ENCODE measurements around the gene MBP. TPM values are rescaled to one million over a fixed set of nuclear protein-coding genes. Genes with fewer than 3 reads are reported as not detected.
A peak's percentile ranks its signal among the peaks of the same experiment; 100 is the strongest.

The MBP gene
- total RNA-seq, 2 experiments from 2014 or later = 47.0 to 65.7 TPM

GRCh38 chr18:77150588-77150987 lies 18.0 kb upstream of the MBP start:
- Mint-ChIP-seq H3K27ac (no peak overlapping the region), H3K4me3 (no peak overlapping the region), H3K27me3 (no peaks in the 10 kb centered on the region), H3K9me3 (ENCODE audit: low read depth) (no peaks in the 10 kb centered on the region), H3K36me3 (ENCODE audit: low read depth) (no peaks in the 10 kb centered on the region), H3K4me1 (peaks cover 34% of the 10 kb centered on the region)
- ChIA-PET POLR2A (no interaction called here), CTCF (interaction anchor here (0.7 to 1.1 kb wide), 4 partner anchors 16 to 667 kb away, joined by 3 to 4 read pairs (median 4); no protein-coding TSS in a partner anchor)
- DNase-seq (no peak), ATAC-seq (no peak)
- intact Hi-C loops (cut with DNase I, micrococcal nuclease) = no loop called here

- H3K36me3 Mint-ChIP-seq (ENCODE audit: low read depth) = peaks cover 6% of the 10 kb centered on the region
- POLR2A ChIA-PET = no interaction called here
- peak; percentile 43 for DNase-seq
Measured at GRCh38 chr18:77148289-77148688, 15.7 kb upstream of the MBP start.

DNA sequence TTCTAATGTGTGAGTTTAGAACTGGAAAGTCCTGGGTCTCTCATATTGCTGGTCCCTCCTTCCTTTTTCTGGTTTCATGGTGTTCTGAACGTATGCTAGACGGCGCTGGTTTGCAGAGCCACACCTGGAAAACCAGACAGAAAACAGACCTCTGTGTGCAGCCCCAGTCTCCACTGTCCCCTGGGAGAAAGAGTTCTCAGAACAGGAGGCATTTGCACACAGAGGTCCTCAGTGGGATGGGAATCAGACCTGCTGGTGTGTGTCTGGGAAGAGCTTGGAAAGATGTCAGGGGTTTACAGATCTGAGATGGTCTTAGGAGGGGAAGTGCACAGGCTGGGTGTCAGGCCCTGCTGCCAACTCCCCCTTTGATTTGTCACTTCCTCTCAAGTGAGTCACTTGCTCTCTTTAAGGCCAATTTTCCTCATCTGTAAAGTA lies 14.9 kb upstream of the MBP start:
- Mint-ChIP-seq H3K4me1 (peaks cover 43% of the 10 kb centered on the region), H3K27me3 (no peaks in the 10 kb centered on the region), H3K9me3 (ENCODE audit: low read depth) (peaks cover 18% of the 10 kb centered on the region), H3K27ac (peak overlapping the region; percentile 84), H3K4me3 (peak overlapping the region; percentile 33), H3K36me3 (ENCODE audit: low read depth) (peaks cover 12% of the 10 kb centered on the region)
- intact Hi-C loops (cut with DNase I, micrococcal nuclease) = loop anchor here in 1 of 2 experiments (5.0 kb wide), 1 partner anchor 145 kb away; no protein-coding TSS in a partner anchor
- ChIA-PET CTCF (interaction anchor here (1.0 to 1.2 kb wide), 3 partner anchors 10 to 22 kb away, joined by 3 read pairs; partner anchors contain the start of gene MBP), POLR2A (no interaction called here)
- ATAC-seq = peak; percentile 89
- DNase-seq = peak; percentile 46

More at GRCh38 chr18:77148289-77148688, 15.7 kb upstream of the MBP start:
- peak; percentile 27 for ATAC-seq
- intact Hi-C loops (cut with DNase I, micrococcal nuclease) = loop anchor here in 1 of 2 experiments (5.0 kb wide), 1 partner anchor 146 kb away; no protein-coding TSS in a partner anchor
- Mint-ChIP-seq H3K9me3 (ENCODE audit: low read depth) (peaks cover 13% of the 10 kb centered on the region), H3K4me1 (peaks cover 43% of the 10 kb centered on the region), H3K27ac (no peak overlapping the region), H3K4me3 (no peak overlapping the region), H3K27me3 (no peaks in the 10 kb centered on the region)
- CTCF ChIA-PET = interaction anchor here (0.7 kb wide), 1 partner anchor 422 kb away, joined by 3 read pairs; no protein-coding TSS in a partner anchor

DNA sequence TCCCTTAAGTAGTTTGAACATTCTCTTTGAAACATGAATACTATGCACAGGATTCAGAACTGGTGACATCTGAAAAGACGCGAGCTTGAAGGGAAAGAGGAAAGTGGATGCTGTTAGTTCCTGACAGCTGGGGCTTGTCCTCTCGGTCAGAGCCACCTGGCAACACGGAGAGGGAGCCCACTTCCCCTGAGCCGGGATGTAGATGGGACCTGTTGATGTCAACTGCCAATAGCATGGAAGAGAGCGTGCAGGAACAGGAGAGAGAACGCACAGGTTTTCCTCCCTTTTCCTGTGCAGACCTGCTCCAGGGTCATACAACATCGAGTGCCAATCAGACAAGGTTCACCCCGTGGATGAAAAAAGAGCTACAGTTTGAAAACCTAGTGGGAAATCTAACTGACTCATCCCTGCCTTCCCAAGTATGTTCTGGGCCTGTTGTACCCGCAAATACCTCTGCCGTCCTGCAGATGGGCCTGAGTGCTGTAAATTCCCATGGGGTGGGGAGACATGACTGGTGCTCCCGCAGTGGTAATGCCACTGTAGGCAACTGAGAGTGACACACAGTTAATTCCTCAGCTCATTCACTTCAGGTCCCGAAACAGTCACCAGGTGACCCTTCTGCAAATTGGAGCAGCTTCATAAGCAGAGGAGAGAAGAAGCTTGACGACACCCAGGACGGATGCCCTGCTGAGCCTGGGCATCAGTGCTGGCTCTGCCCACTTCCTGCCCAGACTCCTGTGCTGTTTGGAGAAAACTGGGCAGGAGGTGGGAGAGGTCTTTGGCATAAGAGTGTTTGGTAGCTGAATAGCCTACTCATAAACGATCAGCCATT lies 13.9 kb upstream of the MBP start:
- POLR2A ChIA-PET = no interaction called here
- CTCF ChIA-PET = interaction anchor here (0.6 to 1.2 kb wide), 5 partner anchors 11 to 28 kb away, joined by 3 to 4 read pairs (median 3); partner anchors contain the start of gene MBP
- Mint-ChIP-seq H3K27me3 (no peaks in the 10 kb centered on the region), H3K9me3 (ENCODE audit: low read depth) (peaks cover 20% of the 10 kb centered on the region), H3K4me1 (peaks cover 48% of the 10 kb centered on the region), H3K36me3 (ENCODE audit: low read depth) (peaks cover 16% of the 10 kb centered on the region), H3K4me3 (no peak overlapping the region), H3K27ac (no peak overlapping the region)
- no peak for ATAC-seq
- DNase-seq = no peak
- intact Hi-C loops (cut with DNase I, micrococcal nuclease) = loop anchor here in 1 of 2 experiments (5.0 kb wide), 1 partner anchor 144 kb away; no protein-coding TSS in a partner anchor

DNA sequence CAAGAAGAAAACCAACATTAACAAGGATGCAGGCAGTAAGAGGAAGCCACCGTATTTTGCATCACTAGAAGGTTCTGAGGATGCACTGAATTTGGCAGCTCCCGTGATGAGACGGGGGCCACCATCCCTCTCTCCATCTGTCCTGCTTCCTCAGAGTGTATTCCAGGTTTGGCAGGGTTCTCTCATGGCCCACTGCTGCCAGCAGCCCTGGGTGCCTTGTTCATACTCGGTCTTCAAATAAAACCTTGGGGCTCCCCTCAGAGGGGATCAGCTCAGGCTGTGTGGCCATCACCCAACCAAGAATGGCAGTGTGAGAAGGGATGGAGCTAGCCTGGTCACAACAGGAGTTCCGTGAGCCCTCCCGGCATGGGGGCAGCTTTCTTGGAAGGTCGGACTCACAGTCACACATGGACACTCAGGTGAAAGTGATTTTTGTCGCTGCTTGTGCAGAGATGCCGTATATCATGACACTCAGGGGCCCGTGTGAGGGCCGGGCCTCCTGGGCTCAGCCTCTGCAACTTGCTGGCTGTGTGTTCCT lies 12.8 kb upstream of the MBP start:
- ChIA-PET CTCF (interaction anchor here (0.6 to 0.8 kb wide), 2 partner anchors 27 to 35 kb away, joined by 3 to 4 read pairs; no protein-coding TSS in a partner anchor), POLR2A (no interaction called here)
- DNase-seq = no peak
- no peak overlapping the region for H3K27ac Mint-ChIP-seq
- peaks cover 16% of the 10 kb centered on the region for H3K36me3 Mint-ChIP-seq (ENCODE audit: low read depth)
- intact Hi-C loops (cut with DNase I, micrococcal nuclease) = loop anchor here in 1 of 2 experiments (5.0 kb wide), 1 partner anchor 143 kb away; no protein-coding TSS in a partner anchor
- peaks cover 20% of the 10 kb centered on the region for H3K9me3 Mint-ChIP-seq (ENCODE audit: low read depth)
- no peak for ATAC-seq
- H3K27me3 Mint-ChIP-seq = no peaks in the 10 kb centered on the region
- peaks cover 49% of the 10 kb centered on the region for H3K4me1 Mint-ChIP-seq
- H3K4me3 Mint-ChIP-seq = no peak overlapping the region

- Mint-ChIP-seq H3K27me3 (no peaks in the 10 kb centered on the region), H3K27ac (no peak overlapping the region), H3K9me3 (ENCODE audit: low read depth) (peaks cover 20% of the 10 kb centered on the region), H3K36me3 (ENCODE audit: low read depth) (peaks cover 16% of the 10 kb centered on the region), H3K4me1 (peaks cover 57% of the 10 kb centered on the region), H3K4me3 (no peak overlapping the region)
- ChIA-PET CTCF (interaction anchor here (0.6 kb wide), 1 partner anchor 37 kb away, joined by 3 read pairs; no protein-coding TSS in a partner anchor), POLR2A (no interaction called here)
- intact Hi-C loops (cut with DNase I, micrococcal nuclease) = loop anchor here in 1 of 2 experiments (5.0 kb wide), 1 partner anchor 142 kb away; no protein-coding TSS in a partner anchor
- ATAC-seq (no peak), DNase-seq (no peak)
Measured at GRCh38 chr18:77144451-77145118, 12.0 kb upstream of the MBP start.

- CTCF ChIA-PET = interaction anchor here (0.6 to 0.9 kb wide), 2 partner anchors 9 to 37 kb away, joined by 3 read pairs; no protein-coding TSS in a partner anchor
- no peak for DNase-seq
- Mint-ChIP-seq H3K27ac (no peak overlapping the region), H3K4me1 (peaks cover 59% of the 10 kb centered on the region), H3K9me3 (ENCODE audit: low read depth) (peaks cover 20% of the 10 kb centered on the region), H3K36me3 (ENCODE audit: low read depth) (peaks cover 16% of the 10 kb centered on the region), H3K27me3 (no peaks in the 10 kb centered on the region), H3K4me3 (no peak overlapping the region)
- POLR2A ChIA-PET = no interaction called here
- no peak for ATAC-seq
- intact Hi-C loops (cut with DNase I, micrococcal nuclease) = no loop called here
Measured at GRCh38 chr18:77144046-77144445, 11.5 kb upstream of the MBP start.

- CTCF ChIA-PET = interaction anchor here (0.9 kb wide), 2 partner anchors 10 to 80 kb away, joined by 3 read pairs; no protein-coding TSS in a partner anchor
- Mint-ChIP-seq H3K4me1 (peaks cover 56% of the 10 kb centered on the region), H3K9me3 (ENCODE audit: low read depth) (peaks cover 20% of the 10 kb centered on the region)
Measured at GRCh38 chr18:77143196-77143595, 10.6 kb upstream of the MBP start.

DNA sequence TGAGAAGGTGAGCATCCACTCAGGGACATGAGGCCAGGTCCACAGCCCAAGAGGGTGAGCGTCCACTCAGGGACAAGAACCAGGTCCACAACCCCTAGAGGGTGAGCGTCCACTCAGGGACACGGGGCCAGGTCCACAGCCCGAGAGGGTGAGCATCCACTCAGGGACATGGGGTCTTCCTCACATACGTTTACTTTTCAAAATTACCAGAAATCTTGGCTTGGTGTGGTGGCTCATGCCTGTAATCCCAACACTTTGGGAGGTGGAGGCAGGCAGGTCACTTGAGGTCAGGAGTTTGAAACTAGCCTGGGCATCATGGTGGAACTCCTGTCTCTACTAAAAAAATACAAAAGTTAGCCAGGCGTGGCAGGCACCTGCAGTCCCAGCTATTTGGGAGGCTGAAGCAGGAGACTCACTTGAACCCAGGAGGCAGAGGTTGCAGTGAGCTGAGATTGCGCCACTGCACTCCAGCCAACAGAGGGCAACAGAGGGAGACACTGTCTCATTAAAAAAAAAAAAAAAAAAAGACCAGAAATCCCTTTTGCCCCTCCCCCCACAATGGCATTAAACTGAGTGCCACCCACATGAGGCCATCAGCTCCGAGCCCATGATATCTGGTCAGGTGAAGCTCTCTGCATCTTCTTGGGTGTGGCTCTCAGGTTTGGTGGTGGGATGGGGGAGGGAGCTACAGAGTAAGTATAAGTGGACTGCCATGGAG lies 9.0 kb upstream of the MBP start:
- Mint-ChIP-seq H3K9me3 (ENCODE audit: low read depth) (peaks cover 20% of the 10 kb centered on the region), H3K4me1 (peaks cover 40% of the 10 kb centered on the region), H3K4me3 (no peak overlapping the region), H3K36me3 (ENCODE audit: low read depth) (peaks cover 16% of the 10 kb centered on the region), H3K27me3 (no peaks in the 10 kb centered on the region), H3K27ac (no peak overlapping the region)
- intact Hi-C loops (cut with DNase I, micrococcal nuclease) = no loop called here
- DNase-seq (no peak), ATAC-seq (no peak)
- CTCF ChIA-PET = interaction anchor here (0.6 to 0.9 kb wide), 2 partner anchors 12 to 82 kb away, joined by 3 read pairs; no protein-coding TSS in a partner anchor
- POLR2A ChIA-PET = interaction anchor here (0.5 kb wide), 1 partner anchor 44 kb away, joined by 3 read pairs; no protein-coding TSS in a partner anchor

More at GRCh38 chr18:77143196-77143595, 10.6 kb upstream of the MBP start:
- ATAC-seq = no peak
- H3K36me3 Mint-ChIP-seq (ENCODE audit: low read depth) = peaks cover 16% of the 10 kb centered on the region
- H3K27ac Mint-ChIP-seq = no peak overlapping the region
- POLR2A ChIA-PET = no interaction called here
- H3K4me3 Mint-ChIP-seq = no peak overlapping the region
- H3K27me3 Mint-ChIP-seq = no peaks in the 10 kb centered on the region
- intact Hi-C loops (cut with DNase I, micrococcal nuclease) = no loop called here
- no peak for DNase-seq

GRCh38 chr18:77140439-77141109 lies 8.0 kb upstream of the MBP start:
- peaks cover 16% of the 10 kb centered on the region for H3K36me3 Mint-ChIP-seq (ENCODE audit: low read depth)
- H3K4me3 Mint-ChIP-seq = no peak overlapping the region
- H3K27ac Mint-ChIP-seq = peak overlapping the region; percentile 49
- DNase-seq (peak; percentile 64), ATAC-seq (peak; percentile 93)
- ChIA-PET CTCF (interaction anchor here (0.7 to 0.9 kb wide), 3 partner anchors 11 to 209 kb away, joined by 3 read pairs; no protein-coding TSS in a partner anchor), POLR2A (no interaction called here)
- peaks cover 20% of the 10 kb centered on the region for H3K9me3 Mint-ChIP-seq (ENCODE audit: low read depth)
- H3K4me1 Mint-ChIP-seq = peaks cover 34% of the 10 kb centered on the region
- intact Hi-C loops (cut with DNase I, micrococcal nuclease) = no loop called here
- no peaks in the 10 kb centered on the region for H3K27me3 Mint-ChIP-seq

Data from activated CD4-positive, alpha-beta T cell treated with anti-CD3 and anti-CD28 coated beads for 36 hours (primary cell).